ENCODE measurements around the gene VMP1.

VMP1 gene

DNA sequence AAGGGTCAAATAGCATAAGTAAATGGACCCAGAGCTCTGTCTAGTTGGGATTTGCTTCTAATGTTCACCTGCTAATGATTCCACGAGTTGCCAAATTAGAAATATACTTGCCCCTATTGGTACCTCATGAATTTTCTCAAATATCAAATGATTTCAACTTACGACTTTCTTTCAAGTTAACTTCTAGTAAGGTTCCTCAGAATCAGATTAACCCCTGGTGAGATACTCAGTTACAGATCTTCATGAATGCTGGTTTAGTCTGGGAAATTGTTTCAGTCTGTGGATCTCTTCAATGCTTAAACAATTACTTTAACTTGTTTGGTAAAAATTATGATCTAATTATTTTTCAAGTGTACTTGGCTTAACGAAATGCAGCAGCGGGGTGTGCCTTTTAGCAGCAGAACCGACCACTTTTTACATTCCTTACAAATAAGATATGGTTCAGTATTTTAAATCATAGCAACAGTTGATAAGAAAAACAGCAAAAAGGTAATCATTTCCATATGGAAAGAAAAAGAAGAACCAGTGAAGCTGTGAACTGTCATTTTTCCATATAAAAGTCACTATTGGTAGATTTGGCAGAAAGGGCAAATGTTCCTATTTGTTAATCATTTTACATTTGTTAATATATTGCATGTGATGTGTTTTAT, 150.8 kb downstream of the VMP1 start:
- TF ChIP-seq, protein P1, sequence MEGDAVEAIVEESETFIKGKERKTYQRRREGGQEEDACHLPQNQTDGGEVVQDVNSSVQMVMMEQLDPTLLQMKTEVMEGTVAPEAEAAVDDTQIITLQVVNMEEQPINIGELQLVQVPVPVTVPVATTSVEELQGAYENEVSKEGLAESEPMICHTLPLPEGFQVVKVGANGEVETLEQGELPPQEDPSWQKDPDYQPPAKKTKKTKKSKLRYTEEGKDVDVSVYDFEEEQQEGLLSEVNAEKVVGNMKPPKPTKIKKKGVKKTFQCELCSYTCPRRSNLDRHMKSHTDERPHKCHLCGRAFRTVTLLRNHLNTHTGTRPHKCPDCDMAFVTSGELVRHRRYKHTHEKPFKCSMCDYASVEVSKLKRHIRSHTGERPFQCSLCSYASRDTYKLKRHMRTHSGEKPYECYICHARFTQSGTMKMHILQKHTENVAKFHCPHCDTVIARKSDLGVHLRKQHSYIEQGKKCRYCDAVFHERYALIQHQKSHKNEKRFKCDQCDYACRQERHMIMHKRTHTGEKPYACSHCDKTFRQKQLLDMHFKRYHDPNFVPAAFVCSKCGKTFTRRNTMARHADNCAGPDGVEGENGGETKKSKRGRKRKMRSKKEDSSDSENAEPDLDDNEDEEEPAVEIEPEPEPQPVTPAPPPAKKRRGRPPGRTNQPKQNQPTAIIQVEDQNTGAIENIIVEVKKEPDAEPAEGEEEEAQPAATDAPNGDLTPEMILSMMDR (IDR thresholded peaks at IDR 0.05) = no peak

DNA sequence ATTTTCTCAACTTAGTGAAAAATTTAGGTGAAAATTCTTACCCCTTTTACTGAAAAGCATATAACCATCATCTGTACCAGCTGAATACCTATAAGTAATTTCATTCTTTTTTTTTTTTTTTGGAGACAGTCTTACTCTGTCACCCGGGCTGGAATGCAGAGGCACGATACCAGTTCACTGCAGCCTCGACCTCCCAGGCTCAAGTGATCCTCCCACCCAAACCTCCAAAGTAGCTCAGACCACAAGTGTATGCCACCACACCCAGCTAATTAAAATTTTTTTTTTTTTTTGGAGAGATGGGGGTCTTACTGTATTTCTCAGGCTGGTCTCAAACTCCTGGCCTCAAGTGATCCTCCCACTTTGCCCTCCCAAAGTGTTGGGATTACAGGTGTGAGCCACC, 151.5 kb downstream of the VMP1 start:
- TF ChIP-seq, protein P1 (IDR thresholded peaks at IDR 0.05) = no peak

DNA sequence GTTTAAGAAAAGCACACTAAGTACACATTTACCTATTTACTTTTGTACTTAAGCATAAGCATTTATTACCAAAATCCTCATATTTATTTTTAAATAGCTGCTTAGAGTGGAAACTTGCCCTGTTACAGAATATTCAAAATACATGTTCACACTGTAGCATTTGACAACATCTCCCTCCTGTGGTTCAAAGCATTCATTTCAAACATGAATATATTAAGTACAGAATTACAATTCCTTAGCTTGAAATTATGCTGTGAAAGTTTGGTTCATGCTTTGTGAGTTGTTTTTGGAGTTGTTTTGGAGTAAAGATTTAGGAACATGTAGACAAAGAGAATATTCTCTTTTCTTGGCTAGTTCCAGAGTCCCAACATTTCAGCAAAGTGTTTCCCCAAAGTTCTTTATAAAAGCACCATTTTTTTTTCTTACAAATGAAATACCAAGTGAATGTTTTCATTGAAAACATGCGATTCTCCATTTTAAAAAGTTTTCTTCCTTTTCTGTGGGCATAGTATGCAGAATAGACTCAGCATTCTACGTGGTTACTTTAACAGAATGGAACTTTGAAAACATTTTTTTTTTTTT, 152.1 kb downstream of the VMP1 start:
- TF ChIP-seq, protein P1 (IDR thresholded peaks at IDR 0.05) = peak; percentile 58; the same call in 1 of the 2 replicates

DNA sequence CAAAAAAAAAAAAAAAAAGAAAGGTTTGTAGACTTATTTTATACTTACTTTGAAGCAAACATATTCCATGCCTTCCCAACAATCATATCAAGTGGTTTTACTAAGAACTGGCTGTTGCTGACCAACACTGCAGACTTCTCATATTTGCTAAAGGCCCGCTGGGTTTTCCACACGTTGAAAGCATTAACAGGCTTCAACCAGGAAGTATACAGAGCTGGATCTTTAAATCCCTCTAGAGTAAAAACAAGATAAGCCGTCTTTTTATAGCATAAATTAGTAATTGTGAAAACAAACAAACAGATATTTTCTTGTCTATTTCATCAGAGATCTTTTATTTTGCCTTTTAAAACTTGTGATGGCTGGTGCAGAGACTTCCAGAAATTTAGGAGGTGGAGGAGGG, 156.2 kb downstream of the VMP1 start:
- TF ChIP-seq, protein P1 (IDR thresholded peaks at IDR 0.05) = no peak

DNA sequence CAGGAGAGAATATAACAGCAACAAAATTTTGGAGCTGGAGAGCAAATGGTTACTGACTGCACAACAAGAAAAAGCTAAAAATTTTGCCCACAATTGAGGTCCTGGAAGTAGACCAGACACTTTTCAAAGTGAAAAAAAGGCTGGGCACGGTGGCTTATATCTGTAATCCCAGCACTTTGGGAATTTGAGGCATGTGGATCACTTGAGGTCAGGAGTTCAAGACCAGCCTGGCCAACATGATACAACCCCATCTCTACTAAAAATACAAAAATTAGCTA, 162.4 kb downstream of the VMP1 start:
- TF ChIP-seq, protein P1 (IDR thresholded peaks at IDR 0.05) = no peak

DNA sequence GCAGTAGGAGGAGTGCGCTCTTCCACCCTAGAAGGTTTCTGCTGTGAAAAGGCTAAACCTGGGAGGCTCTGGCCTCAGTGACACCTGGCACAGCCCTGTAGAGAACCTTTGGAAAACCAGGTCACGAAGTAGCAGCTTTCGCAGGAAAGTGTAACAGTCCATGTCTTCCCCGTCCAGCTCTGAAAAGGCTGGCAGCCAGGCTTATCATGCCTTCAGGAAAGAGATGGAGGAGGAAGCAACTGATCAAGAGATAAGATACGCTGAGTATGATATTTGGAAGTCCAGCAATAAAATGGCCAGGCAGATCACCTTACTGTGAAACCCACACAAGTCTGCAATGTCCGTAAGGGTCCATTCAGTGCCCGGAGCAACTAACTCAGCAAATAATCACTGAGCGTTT, 163.0 kb downstream of the VMP1 start:
- TF ChIP-seq, protein P1 (IDR thresholded peaks at IDR 0.05) = no peak

DNA sequence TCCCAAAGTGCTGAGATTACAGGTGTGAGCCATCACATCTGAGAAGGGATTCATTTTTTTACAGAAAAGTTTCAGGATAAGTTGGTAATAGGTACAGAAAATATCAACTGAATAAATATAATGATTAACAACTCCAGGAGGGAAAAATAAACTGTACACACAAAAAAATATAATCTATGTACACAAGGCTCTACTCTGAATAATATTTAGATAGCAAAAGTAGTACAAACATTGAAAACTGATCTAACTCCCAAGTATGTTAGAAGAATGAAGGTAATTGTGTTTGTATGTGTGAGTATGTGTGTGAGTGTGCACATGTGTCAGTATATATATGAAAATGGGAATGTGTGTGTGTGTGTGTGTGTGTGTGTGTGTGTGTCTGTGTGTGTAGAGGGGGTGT, 164.9 kb downstream of the VMP1 start:
- TF ChIP-seq, protein P1 (IDR thresholded peaks at IDR 0.05) = no peak

DNA sequence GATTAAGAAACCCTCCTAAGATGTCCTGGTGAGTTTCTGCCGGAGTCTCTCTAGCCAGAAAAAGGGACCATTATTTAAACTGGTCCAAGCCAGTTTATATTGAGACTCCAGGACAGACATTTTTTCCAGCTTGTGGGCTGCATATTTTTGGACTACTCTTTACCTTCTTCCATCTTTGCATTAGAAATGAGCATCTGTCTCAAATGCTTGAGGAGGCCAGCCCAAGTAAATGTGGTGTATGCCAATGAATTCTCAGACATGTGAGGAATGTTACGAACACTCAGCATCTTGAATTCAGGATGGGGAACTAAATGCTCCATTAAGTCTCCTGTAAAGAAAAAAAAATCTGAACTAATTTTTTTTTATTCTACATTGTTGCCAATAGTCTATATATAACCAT, 166.9 kb downstream of the VMP1 start:
- TF ChIP-seq, protein P1 (IDR thresholded peaks at IDR 0.05) = no peak

Measured in LNCAP (cell line).